ENCODE data around the gene CATSPER1. TPM values are rescaled to one million over a fixed set of nuclear protein-coding genes. Genes with fewer than 3 reads are reported as not detected.

CATSPER1 gene
- total and polyA plus RNA-seq, 2 of the 8 experiments (the other 6 are each of a cell fraction or from before 2014, with no cell fraction given) = not detected

- no peak overlapping the region for H3K14ac ChIP-seq (ENCODE audit: insufficient read length)
- no peak overlapping the region for H2BK15ac ChIP-seq (ENCODE audit: low read length)
- H2BK120ac ChIP-seq (replicated peaks; ENCODE audit: low read depth, low read length) = no peak overlapping the region
- no peak for DNase-seq (ENCODE audit: low read depth in 1 of 2, low spot score in 2 of 2)
- no peak overlapping the region for H3K4ac ChIP-seq (replicated peaks; ENCODE audit: insufficient read length, low read depth, low read length)
- no peaks in the 10 kb centered on the region for H3K36me3 ChIP-seq (ENCODE audit: control insufficient read depth in 2 of 4, insufficient read depth in 4 of 4, low read length in 3 of 4)
- H3K27ac ChIP-seq (ENCODE audit: low read depth, low read length) = no peak overlapping the region
- H3K4me1 ChIP-seq (replicated peaks in 1 of 4; ENCODE audit: control insufficient read depth in 3 of 4, insufficient read depth in 4 of 4, low read length in 3 of 4) = peaks cover 0 to 3% (median 1%) of the 10 kb centered on the region in 4 experiments; a peak in 1 of 7 replicates
- no peak overlapping the region for H3K18ac ChIP-seq (ENCODE audit: extremely low read depth, low read length)
- no peak overlapping the region for H4K8ac ChIP-seq (ENCODE audit: extremely low read depth, insufficient read depth, low read length)
- H3K23ac ChIP-seq (ENCODE audit: insufficient read length) = no peak overlapping the region
- TF ChIP-seq EZH2 (IDR thresholded peaks at IDR 0.05; ENCODE audit: low read depth, low read length, severe bottlenecking) (no peak), SIN3A (conservative IDR thresholded peaks at IDR 0.05 in 1 of 2, IDR thresholded peaks at IDR 0.05 in 1 of 2; ENCODE audit: low read depth in 1 of 2, low read length in 2 of 2) (no peak), GTF2F1 (IDR thresholded peaks at IDR 0.05; ENCODE audit: borderline replicate concordance, low read depth, low read length) (no peak), JUND (IDR thresholded peaks at IDR 0.05; ENCODE audit: low read length) (no peak), SIX5 (IDR thresholded peaks at IDR 0.05; ENCODE audit: low read depth, low read length) (no peak), CHD1 (IDR thresholded peaks at IDR 0.05; ENCODE audit: low read depth, low read length) (no peak), SUZ12 (IDR thresholded peaks at IDR 0.05; ENCODE audit: low read length) (no peak), SRF (IDR thresholded peaks at IDR 0.05; ENCODE audit: low read depth, low read length) (no peak), BRCA1 (IDR thresholded peaks at IDR 0.05; ENCODE audit: low read depth, low read length) (no peak), CBX5 (IDR thresholded peaks at IDR 0.05; ENCODE audit: low read depth, low read length) (no peak), USF2 (IDR thresholded peaks at IDR 0.05; ENCODE audit: low read length) (no peak)
- TF ChIP-seq, protein P1, sequence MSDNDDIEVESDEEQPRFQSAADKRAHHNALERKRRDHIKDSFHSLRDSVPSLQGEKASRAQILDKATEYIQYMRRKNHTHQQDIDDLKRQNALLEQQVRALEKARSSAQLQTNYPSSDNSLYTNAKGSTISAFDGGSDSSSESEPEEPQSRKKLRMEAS (IDR thresholded peaks at IDR 0.05) = no peak
- no peak overlapping the region for H2BK20ac ChIP-seq (ENCODE audit: low read length)
- H3K4me2 ChIP-seq (ENCODE audit: insufficient read depth in 1 of 2, low read depth in 2 of 2, low read length in 2 of 2) = no peak overlapping the region
- no peak overlapping the region for H2AFZ ChIP-seq (ENCODE audit: low read length)
- no peak overlapping the region for H3K56ac ChIP-seq (replicated peaks; ENCODE audit: insufficient read length, low read depth, low read length)
- H2AK5ac ChIP-seq (ENCODE audit: low read depth, low read length) = no peak overlapping the region
- no peak overlapping the region for H2BK5ac ChIP-seq (ENCODE audit: low read depth, low read length)
- no peak overlapping the region for H4K91ac ChIP-seq (replicated peaks; ENCODE audit: insufficient read length, low read length)
- no peaks in the 10 kb centered on the region for H3K79me1 ChIP-seq (ENCODE audit: low read depth, low read length)
- POLR2A ChIA-PET (ENCODE audit: partially characterized antibody) = interaction anchor here (1.0 to 1.4 kb wide), 2 partner anchors 12 to 18 kb away, joined by 3 to 4 read pairs; partner anchors contain the start of gene BANF1
- H4K5ac ChIP-seq (ENCODE audit: insufficient read length, low read depth, low read length) = no peak overlapping the region
- FAIRE-seq = no peak
- CTCF ChIA-PET (ENCODE audit: partially characterized antibody) = interaction anchor here (0.8 to 1.7 kb wide), 2 partner anchors 9 to 25 kb away, joined by 4 to 7 read pairs; partner anchors contain the start of gene CST6
- no peak overlapping the region for H3K9ac ChIP-seq (replicated peaks in 1 of 4; ENCODE audit: extremely low read depth in 1 of 4, low read depth in 3 of 4, low read length in 3 of 4)
- H3K9me3 ChIP-seq (ENCODE audit: insufficient read depth in 2 of 2, low read depth in 1 of 2, low read length in 1 of 2) = no peaks in the 10 kb centered on the region
- peaks cover 0 to 18% (median 5%) of the 10 kb centered on the region in 4 experiments; a peak in 4 of 7 replicates for H3K27me3 ChIP-seq (replicated peaks in 1 of 4; ENCODE audit: control insufficient read depth in 3 of 4, extremely low read depth in 1 of 4, insufficient read depth in 3 of 4, low read length in 3 of 4)
- H3K79me2 ChIP-seq (ENCODE audit: control insufficient read depth in 1 of 2, insufficient read depth in 2 of 2, low read length in 2 of 2) = no peaks in the 10 kb centered on the region
- H3K4me3 ChIP-seq (ENCODE audit: extremely low read depth in 1 of 4, insufficient read depth in 2 of 4, low read depth in 3 of 4, low read length in 4 of 4) = no peak overlapping the region
- H4K20me1 ChIP-seq (replicated peaks in 1 of 2; ENCODE audit: control insufficient read depth in 1 of 2, insufficient read depth in 2 of 2, low read length in 2 of 2) = no peaks in the 10 kb centered on the region
- no peaks in the 10 kb centered on the region for H3K23me2 ChIP-seq (ENCODE audit: low read depth, low read length)
- H2BK12ac ChIP-seq (ENCODE audit: low read depth, low read length) = no peak overlapping the region
- 78% methylated on average over 8 of the region's 8 CpGs; no CpG with 5 or more reads in 1 of the 2 experiments for WGBS, 2 experiments (ENCODE audit: extremely low coverage in 1 of 2, insufficient coverage in 1 of 2, insufficient read length in 1 of 2, insufficient replicate concordance in 2 of 2, low coverage in 1 of 2, low lambda C conversion rate in 2 of 2, missing lambda C conversion rate in 1 of 2)
These were observed 6.1 kb downstream of the CATSPER1 start for GRCh38 chr11:66020212-66020611.
